BLaER1 treated with 17β-estradiol and CSF1 and Interleukin-3, amounts not matched to agents 10 nM and 100 nM (cell line): ENCODE results near the gene ZC3H12C.

Source experiments
- H3K27ac ChIP-seq, 11 experiments: shearing (Covaris generic); formaldehyde crosslinking; 2 replicates each; pipeline ENCODE4 v1.8.1; 2022
- H3K27me3 ChIP-seq, 11 experiments: shearing (Covaris generic); formaldehyde crosslinking; 2 replicates each; pipeline ENCODE4 v1.8.1; 2022
- H3K36me3 ChIP-seq, 11 experiments: shearing (Covaris generic); formaldehyde crosslinking; 2 replicates each; pipeline ENCODE4 v1.8.1; 2022
- H3K4me1 ChIP-seq, 10 experiments: shearing (Covaris generic); formaldehyde crosslinking; 2 replicates each; pipeline ENCODE4 v1.8.1; 2022
- H3K4me2 ChIP-seq, 11 experiments: shearing (Covaris generic); formaldehyde crosslinking; 2 replicates each; pipeline ENCODE4 v1.8.1; 2022
- H3K4me3 ChIP-seq, 10 experiments: shearing (Covaris generic); formaldehyde crosslinking; 2 replicates each; pipeline ENCODE4 v1.8.1; 2022
- H3K9ac ChIP-seq, 11 experiments: shearing (Covaris generic); formaldehyde crosslinking; 2 replicates each; pipeline ENCODE4 v1.8.1; 2022
- H3K9me3 ChIP-seq, 11 experiments: shearing (Covaris generic); formaldehyde crosslinking; replicated peaks in 1 of 11; 2 replicates each; pipeline ENCODE4 v1.8.1; 2022
- H4K20me1 ChIP-seq, 11 experiments: shearing (Covaris generic); formaldehyde crosslinking; 2 replicates each; pipeline ENCODE4 v1.8.1; 2022
- Cebpa-rat ChIP-seq, 11 experiments: shearing (Covaris generic); IDR thresholded peaks; 2 replicates each; pipeline ENCODE4 v1.8.1; 2022

ZC3H12C gene

DNA sequence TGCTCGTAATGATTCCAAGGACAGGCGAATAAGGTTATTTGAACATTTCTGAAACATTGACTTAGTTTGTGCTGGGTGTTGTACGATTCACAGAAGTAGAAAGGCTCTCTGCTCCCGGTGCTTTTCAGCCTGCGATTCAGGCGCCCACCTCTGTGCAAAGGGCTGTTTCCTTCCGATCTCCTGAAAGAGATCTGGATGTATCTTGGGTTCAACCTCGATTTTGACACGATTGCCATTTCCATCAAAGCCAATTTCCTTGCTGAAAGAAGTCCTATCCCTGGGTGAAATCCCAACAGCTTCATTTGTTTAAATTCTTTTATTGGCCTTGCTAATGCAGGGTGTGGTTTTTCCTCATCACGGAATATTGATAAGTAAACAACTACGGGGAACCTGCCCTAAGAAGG lies 1.1 kb upstream of the ZC3H12C start:
- peaks cover 26 to 48% (median 36%) of the 10 kb centered on the region in 10 experiments for H3K4me1 ChIP-seq
- H3K4me3 ChIP-seq = peak overlapping the region; percentile 79 to 93 (median 88)
- peak overlapping the region; percentile 95 to 100 (median 99) for H3K9ac ChIP-seq
- peaks cover 0 to 17% (median 1%) of the 10 kb centered on the region in 11 experiments; a peak in 8 of 22 replicates for H4K20me1 ChIP-seq
- H3K36me3 ChIP-seq = no peaks in the 10 kb centered on the region
- H3K9me3 ChIP-seq = no peaks in the 10 kb centered on the region
- peak overlapping the region; percentile 56 to 100 (median 98); a peak in 21 of 22 replicates for H3K27ac ChIP-seq
- peak overlapping the region; percentile 79 to 93 (median 87) for H3K4me2 ChIP-seq
- TF ChIP-seq Cebpa-rat (IDR thresholded peaks at IDR 0.05) = no peak
- no peaks in the 10 kb centered on the region for H3K27me3 ChIP-seq

DNA sequence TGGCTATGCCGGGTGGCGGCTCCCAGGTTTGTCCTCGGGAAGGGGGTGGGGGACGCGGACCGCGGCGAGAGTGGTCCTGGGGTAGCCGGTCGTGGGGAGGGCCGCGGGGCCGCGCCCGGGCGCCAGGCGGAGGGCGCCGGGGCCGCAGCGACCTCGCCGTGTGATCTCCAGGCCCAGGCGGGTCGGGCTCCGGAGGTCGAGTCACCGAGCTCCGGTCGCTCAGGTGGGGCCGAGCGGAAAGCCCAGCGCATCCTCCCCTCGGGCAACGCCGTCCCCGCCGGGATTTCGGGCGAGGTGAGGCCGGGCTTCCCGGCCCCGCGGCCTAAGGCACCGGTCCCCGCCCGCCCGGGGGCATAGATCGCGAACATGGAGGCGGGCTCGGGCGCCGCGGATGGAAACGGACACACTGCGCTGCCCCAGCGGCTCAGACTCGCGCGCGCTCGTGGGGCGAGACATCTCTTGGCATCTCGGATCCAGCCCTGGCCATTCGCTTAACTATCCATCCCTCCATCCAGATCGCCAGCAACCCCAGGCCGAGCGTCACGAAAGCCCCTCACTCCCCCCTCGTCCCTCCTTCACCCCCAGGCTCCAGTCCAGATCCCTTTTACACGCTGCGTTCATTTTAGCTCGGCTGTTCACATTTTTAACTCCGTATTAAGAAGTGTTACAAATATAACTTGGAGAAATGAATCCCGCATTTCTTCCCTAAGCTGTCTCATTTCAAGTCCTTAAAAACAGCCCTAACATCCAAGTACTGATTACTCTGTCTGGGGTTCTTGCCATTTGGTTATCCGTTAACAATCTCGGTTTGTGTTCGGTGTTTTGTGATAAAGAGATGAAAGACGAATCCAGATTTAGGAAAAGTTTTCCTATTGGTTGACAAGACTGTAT lies 460 bp downstream of the ZC3H12C start:
- peak overlapping the region; percentile 95 to 100 (median 99) for H3K9ac ChIP-seq
- peak overlapping the region; percentile 79 to 93 (median 88) for H3K4me3 ChIP-seq
- H3K4me2 ChIP-seq = peak overlapping the region; percentile 72 to 93 (median 86)
- peak overlapping the region; percentile 94 to 100 (median 98) for H3K27ac ChIP-seq
- H4K20me1 ChIP-seq = peaks cover 0 to 21% (median 7%) of the 10 kb centered on the region in 11 experiments; a peak in 9 of 22 replicates
- TF ChIP-seq Cebpa-rat (IDR thresholded peaks at IDR 0.05) = peak in 1 of 11 experiments; percentile 5; a peak in 3 of 22 replicates
- H3K36me3 ChIP-seq = no peaks in the 10 kb centered on the region
- H3K9me3 ChIP-seq = no peaks in the 10 kb centered on the region
- H3K27me3 ChIP-seq = no peaks in the 10 kb centered on the region
- peaks cover 17 to 40% (median 28%) of the 10 kb centered on the region in 10 experiments for H3K4me1 ChIP-seq

DNA sequence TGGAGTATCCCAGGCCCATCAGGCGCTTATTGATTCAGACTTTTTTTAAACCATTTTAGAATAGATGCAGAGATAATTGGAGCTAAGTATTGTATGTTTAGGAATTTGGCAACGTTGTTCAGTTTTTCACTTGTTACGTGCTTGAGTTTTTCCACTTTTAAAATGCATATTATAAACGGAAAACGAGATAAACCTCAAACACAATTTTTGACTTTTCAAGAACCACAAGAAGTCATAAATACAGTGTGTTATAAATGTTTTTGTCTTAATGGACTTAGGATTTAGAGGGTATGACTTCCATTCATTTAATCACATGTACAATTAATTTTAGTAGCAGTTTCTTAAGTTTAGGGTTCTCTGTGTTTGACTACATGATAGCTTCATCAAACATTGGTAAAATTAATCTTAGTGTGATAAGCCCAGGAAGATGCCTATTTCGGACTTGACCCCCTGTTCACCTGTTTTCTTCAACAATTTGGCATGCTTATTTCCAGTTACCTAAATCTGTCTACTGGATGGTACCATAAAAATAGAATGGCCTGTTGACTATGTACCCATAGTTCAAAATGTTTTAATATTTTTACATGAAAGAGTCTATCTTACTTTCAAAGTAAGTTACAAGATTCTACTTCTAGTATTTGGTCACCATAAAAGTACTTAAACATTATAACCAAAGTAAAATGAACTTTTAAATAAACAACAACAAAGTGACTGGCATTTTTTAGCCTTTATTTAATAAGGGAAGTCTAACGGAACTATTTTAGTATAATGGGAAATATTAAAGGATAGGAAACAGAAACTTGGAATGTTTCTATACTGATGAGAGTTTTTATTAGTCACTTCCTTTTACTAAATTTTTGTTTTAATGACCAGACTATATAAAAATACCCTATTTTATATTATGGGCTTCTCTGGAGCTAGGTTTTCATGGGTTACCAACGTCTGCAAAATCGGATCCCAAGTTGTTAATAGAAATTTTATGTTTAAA lies 1.4 kb downstream of the ZC3H12C start:
- peaks cover 17 to 40% (median 27%) of the 10 kb centered on the region in 10 experiments for H3K4me1 ChIP-seq
- peak overlapping the region; percentile 72 to 93 (median 86) for H3K4me2 ChIP-seq
- peak overlapping the region; percentile 95 to 100 (median 99) for H3K9ac ChIP-seq
- H3K9me3 ChIP-seq = peaks cover 0 to 2% (median 0%) of the 10 kb centered on the region in 11 experiments; a peak in 3 of 22 replicates
- H3K36me3 ChIP-seq = peaks cover 0 to 2% (median 0%) of the 10 kb centered on the region in 11 experiments; a peak in 1 of 22 replicates
- no peak for TF ChIP-seq Cebpa-rat (IDR thresholded peaks at IDR 0.05)
- H3K27ac ChIP-seq = peak overlapping the region in 10 of 11 experiments; percentile 96 to 100 (median 98); a peak in 20 of 22 replicates
- peaks cover 0 to 23% (median 7%) of the 10 kb centered on the region in 11 experiments; a peak in 9 of 22 replicates for H4K20me1 ChIP-seq
- H3K27me3 ChIP-seq = no peaks in the 10 kb centered on the region
- peak overlapping the region; percentile 79 to 93 (median 88) for H3K4me3 ChIP-seq

DNA sequence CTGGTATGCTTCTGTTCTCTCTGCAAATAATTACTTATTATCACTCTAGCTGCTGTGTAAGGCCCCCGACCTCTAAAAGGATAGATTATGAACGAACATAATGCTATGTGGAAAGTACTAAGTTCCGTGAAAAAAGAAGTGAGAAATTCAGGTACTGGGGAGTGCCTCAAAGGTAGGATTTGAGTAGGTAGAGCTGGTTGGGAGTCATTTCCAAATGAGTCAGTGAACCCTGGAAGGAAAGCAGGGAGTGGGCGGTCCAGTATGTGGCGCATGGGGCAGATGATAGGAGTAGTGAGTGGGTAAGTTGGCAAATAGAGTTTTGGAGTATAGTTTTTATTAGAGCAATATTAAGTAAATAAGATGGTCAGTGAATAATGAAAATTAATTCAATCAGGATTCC lies 2.4 kb downstream of the ZC3H12C start:
- Histone ChIP-seq H3K36me3 (peaks cover 0 to 11% (median 6%) of the 10 kb centered on the region in 11 experiments; a peak in 13 of 22 replicates), H3K4me3 (no peak overlapping the region), H4K20me1 (peaks cover 0 to 23% (median 7%) of the 10 kb centered on the region in 11 experiments; a peak in 9 of 22 replicates), H3K9me3 (peaks cover 0 to 11% (median 6%) of the 10 kb centered on the region in 11 experiments; a peak in 14 of 22 replicates), H3K4me2 (peak overlapping the region; percentile 3 to 91 (median 81); a peak in 19 of 22 replicates), H3K4me1 (peaks cover 17 to 40% (median 27%) of the 10 kb centered on the region in 10 experiments), H3K27me3 (no peaks in the 10 kb centered on the region), H3K9ac (no peak overlapping the region), H3K27ac (no peak overlapping the region)
- TF ChIP-seq Cebpa-rat (IDR thresholded peaks at IDR 0.05) = no peak

DNA sequence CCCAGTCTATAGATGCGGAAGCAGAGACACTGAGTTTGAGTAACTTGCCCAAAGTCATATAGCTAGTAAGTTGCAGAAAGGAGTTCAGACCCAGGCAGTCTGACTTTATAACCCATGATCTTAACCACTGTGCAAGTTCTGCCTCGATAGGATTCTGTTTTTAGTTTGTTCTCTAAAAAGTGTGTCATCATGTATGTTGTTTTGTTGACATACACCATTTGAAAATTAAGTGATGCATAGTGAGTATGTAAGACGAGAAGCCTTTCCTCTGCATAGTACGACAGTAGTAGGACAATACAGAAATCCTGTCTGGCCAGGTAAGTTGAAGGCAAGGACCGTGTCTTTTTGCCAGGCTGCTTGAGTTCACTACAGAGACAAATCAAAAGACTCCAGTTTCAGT lies 3.3 kb downstream of the ZC3H12C start:
- H3K4me1 ChIP-seq = peaks cover 17 to 40% (median 27%) of the 10 kb centered on the region in 10 experiments
- H4K20me1 ChIP-seq = peaks cover 0 to 23% (median 7%) of the 10 kb centered on the region in 11 experiments; a peak in 9 of 22 replicates
- H3K27ac ChIP-seq = no peak overlapping the region
- H3K27me3 ChIP-seq = no peaks in the 10 kb centered on the region
- peak overlapping the region in 2 of 11 experiments; percentile 86 to 89; a peak in 3 of 22 replicates for H3K4me2 ChIP-seq
- no peak overlapping the region for H3K9ac ChIP-seq
- H3K36me3 ChIP-seq = peaks cover 0 to 20% (median 14%) of the 10 kb centered on the region in 11 experiments; a peak in 19 of 22 replicates
- no peak overlapping the region for H3K4me3 ChIP-seq
- TF ChIP-seq Cebpa-rat (IDR thresholded peaks at IDR 0.05) = no peak
- peaks cover 2 to 20% (median 16%) of the 10 kb centered on the region in 11 experiments; a peak in 20 of 22 replicates for H3K9me3 ChIP-seq

DNA sequence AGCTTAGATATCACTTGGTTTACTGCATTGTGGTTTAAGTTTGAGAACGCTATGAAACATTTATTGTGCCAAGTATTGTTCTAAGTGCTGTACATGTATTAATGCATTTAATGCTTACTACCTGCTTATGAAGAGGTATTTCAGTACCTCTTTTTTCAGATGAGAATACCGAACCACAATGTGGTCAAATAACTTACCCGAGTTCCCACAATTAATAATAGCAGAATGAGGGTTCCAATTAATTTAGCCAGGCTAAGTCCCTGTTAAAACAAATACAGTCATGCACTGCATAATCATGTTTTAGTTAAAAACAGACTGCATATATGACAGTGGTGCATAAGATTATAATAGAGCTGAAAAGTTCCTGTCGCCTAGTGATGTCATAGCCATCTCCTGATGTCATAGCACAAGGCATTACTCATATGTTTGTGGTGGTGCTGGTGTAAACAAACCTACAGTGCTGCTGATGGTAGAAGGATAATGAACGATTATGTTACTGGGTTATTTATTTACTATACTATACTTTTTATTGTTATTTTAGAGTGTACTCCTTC lies 4.3 kb downstream of the ZC3H12C start:
- Histone ChIP-seq H3K36me3 (peaks cover 0 to 31% (median 25%) of the 10 kb centered on the region in 11 experiments; a peak in 19 of 22 replicates), H3K4me2 (no peak overlapping the region), H3K4me1 (peaks cover 10 to 31% (median 20%) of the 10 kb centered on the region in 10 experiments), H3K9me3 (peaks cover 5 to 30% (median 26%) of the 10 kb centered on the region in 11 experiments; a peak in 20 of 22 replicates), H4K20me1 (peaks cover 0 to 23% (median 7%) of the 10 kb centered on the region in 11 experiments; a peak in 9 of 22 replicates), H3K27ac (no peak overlapping the region), H3K4me3 (no peak overlapping the region), H3K27me3 (no peaks in the 10 kb centered on the region), H3K9ac (no peak overlapping the region)
- TF ChIP-seq Cebpa-rat (IDR thresholded peaks at IDR 0.05) = no peak

DNA sequence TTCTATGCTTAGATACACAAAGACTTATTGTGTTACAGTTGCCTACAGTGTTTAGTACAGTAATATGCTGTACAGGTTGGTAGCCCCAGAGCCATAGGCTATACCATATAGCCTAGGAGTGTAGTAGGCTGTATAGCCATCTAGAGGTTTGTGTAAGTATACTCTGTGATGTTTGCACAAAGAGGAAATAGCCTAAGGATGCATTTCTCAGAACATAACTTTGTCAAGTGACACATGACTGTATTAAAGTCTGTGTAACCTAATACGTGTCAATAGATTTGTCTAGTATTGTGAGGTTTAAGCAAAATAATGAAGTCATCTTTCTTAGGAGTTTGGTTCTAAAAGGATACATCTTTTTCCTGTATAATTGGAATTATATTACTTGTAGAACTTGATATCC lies 5.5 kb downstream of the ZC3H12C start:
- no peak for TF ChIP-seq Cebpa-rat (IDR thresholded peaks at IDR 0.05)
- H3K4me1 ChIP-seq = peaks cover 10 to 31% (median 20%) of the 10 kb centered on the region in 10 experiments
- H3K4me3 ChIP-seq = no peak overlapping the region
- H3K27ac ChIP-seq = no peak overlapping the region
- H3K9me3 ChIP-seq = peaks cover 9 to 40% (median 35%) of the 10 kb centered on the region in 11 experiments; a peak in 21 of 22 replicates
- no peaks in the 10 kb centered on the region for H3K27me3 ChIP-seq
- H4K20me1 ChIP-seq = peaks cover 0 to 23% (median 7%) of the 10 kb centered on the region in 11 experiments; a peak in 9 of 22 replicates
- 0 out of 22 replicates have a peak overlapping the region, but pooled peaks of 1 of the 11 experiments have one; percentile 10 for H3K4me2 ChIP-seq
- H3K36me3 ChIP-seq = peaks cover 0 to 39% (median 33%) of the 10 kb centered on the region in 11 experiments; a peak in 19 of 22 replicates
- H3K9ac ChIP-seq = no peak overlapping the region
